ENCODE measurements around the gene B4GALNT3.

DNA sequence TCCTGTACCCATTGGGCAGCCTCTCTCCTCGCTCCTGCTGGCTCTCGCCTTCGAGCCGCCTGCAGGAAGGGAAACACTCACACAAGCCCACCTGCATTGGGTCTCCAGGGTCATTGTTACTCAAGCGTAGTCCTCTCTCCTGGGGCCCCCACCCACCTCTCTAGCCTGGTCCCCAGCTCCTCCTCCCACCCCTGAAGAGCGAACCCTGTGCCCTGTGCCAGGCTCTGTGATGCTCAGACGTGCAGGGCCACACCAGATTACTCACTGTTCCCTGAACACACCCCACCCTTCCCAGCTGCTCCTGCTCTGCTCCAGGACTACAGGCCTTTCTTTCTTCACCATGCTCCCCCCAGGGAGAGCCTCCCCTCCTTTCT, 115.4 kb downstream of the B4GALNT3 start:
- TF ChIP-seq CTCF (conservative IDR thresholded peaks at IDR 0.05; ENCODE audit: low read length) (no peak), EZH2phosphoT487 (IDR thresholded peaks at IDR 0.05; ENCODE audit: borderline replicate concordance, low read depth, low read length) (no peak)

All from OCI-LY7 (cell line).